Daoy (cell line): ENCODE data around the gene GJD3. TPM values are rescaled to one million over a fixed set of nuclear protein-coding genes. Genes with fewer than 3 reads are reported as not detected.
"Not testable (repeated sequence)": the region's sequence is repeated elsewhere in the genome, so short reads cannot be mapped to it uniquely, and the experiment has no call there.

Experiments
- DNase-seq: peaks from one replicate; pipeline ENCODE4 v3.0.0-alpha.2; 2015; ENCODE audit warnings: low read depth
- total RNA-seq: library from RNA; depleted of rRNA; stranded (reverse); fragments of >200 nt; shearing (Covaris generic); gene quantifications from 2 replicates; pipeline ENCODE4 v1.2.3, GENCODE V29; 2014

GJD3 gene
- total RNA-seq, 1 experiment from 2014 or later, result not detected

- not testable (repeated sequence) for DNase-seq
These were observed 3.2 kb upstream of the GJD3 start for GRCh38 chr17:40367728-40368127.

- DNase-seq, result no peak
These were observed 2.5 kb upstream of the GJD3 start for GRCh38 chr17:40366861-40367518.

- DNase-seq, result no peak
These were observed 1.7 kb upstream of the GJD3 start for GRCh38 chr17:40366076-40366860.

- DNase-seq, result no peak
These were observed 369 bp upstream of the GJD3 start for GRCh38 chr17:40364906-40365305.

GRCh38 chr17:40363111-40363827, 1.3 kb downstream of the GJD3 start:
- DNase-seq, result peak; percentile 47

GRCh38 chr17:40362696-40363110, 1.8 kb downstream of the GJD3 start:
- DNase-seq, result peak; percentile 86

- no peak for DNase-seq
These were observed 2.4 kb downstream of the GJD3 start for GRCh38 chr17:40361925-40362695.

GRCh38 chr17:40361063-40361924, 3.2 kb downstream of the GJD3 start:
- DNase-seq, result no peak

GRCh38 chr17:40360091-40360490, 4.4 kb downstream of the GJD3 start:
- DNase-seq, result no peak

GRCh38 chr17:40358323-40359038, 6.1 kb downstream of the GJD3 start:
- peak; percentile 90 for DNase-seq

- DNase-seq, result no peak
These were observed 7.3 kb downstream of the GJD3 start for GRCh38 chr17:40356990-40357881.

GRCh38 chr17:40355804-40356758, 8.5 kb downstream of the GJD3 start:
- no peak for DNase-seq

- peak; percentile 78 for DNase-seq
These were observed 9.3 kb downstream of the GJD3 start for GRCh38 chr17:40355123-40355803.

- DNase-seq, result no peak
These were observed 10.1 kb downstream of the GJD3 start for GRCh38 chr17:40354221-40355122.

GRCh38 chr17:40352779-40353394, 11.7 kb downstream of the GJD3 start:
- DNase-seq, result no peak

- no peak for DNase-seq
These were observed 12.2 kb downstream of the GJD3 start for GRCh38 chr17:40352237-40352778.
